ENCODE results near the gene SLC35F3. TPM values are rescaled to one million over a fixed set of nuclear protein-coding genes. Genes with fewer than 3 reads are reported as not detected.

SLC35F3 gene
- polyA plus RNA-seq, 1 experiment: 0.06 TPM

DNA sequence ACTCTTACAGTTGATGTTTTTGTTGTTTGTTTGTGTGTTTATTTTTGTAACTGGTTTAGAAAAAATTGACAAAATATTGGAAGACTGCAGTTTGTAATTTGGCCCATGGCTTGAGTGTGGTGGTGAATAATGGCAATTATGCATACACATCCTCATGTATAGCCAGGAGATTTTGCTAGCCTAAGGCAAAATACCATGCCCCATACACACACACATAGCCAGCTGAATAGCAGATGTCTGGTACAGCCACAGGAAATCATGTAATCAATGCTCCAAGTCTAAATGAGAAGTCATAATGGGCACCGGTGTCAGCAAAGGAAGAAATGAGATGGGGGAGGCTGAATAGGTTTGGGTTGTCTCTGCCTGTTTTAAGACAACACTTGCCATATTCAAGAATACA is 333.6 kb downstream of the SLC35F3 start:
- no peak for DNase-seq (ENCODE audit: low read depth)
- Histone ChIP-seq H3K36me3 (ENCODE audit: control insufficient read depth, insufficient read depth, low read length) (no peaks in the 10 kb centered on the region), H3K27me3 (ENCODE audit: control insufficient read depth, insufficient read depth, low read length) (no peaks in the 10 kb centered on the region), H3K4me3 (ENCODE audit: low read depth, low read length) (no peak overlapping the region)
- POLR2A ChIA-PET: no interaction called here
- CTCF ChIA-PET: no interaction called here
- TF ChIP-seq, protein P1, sequence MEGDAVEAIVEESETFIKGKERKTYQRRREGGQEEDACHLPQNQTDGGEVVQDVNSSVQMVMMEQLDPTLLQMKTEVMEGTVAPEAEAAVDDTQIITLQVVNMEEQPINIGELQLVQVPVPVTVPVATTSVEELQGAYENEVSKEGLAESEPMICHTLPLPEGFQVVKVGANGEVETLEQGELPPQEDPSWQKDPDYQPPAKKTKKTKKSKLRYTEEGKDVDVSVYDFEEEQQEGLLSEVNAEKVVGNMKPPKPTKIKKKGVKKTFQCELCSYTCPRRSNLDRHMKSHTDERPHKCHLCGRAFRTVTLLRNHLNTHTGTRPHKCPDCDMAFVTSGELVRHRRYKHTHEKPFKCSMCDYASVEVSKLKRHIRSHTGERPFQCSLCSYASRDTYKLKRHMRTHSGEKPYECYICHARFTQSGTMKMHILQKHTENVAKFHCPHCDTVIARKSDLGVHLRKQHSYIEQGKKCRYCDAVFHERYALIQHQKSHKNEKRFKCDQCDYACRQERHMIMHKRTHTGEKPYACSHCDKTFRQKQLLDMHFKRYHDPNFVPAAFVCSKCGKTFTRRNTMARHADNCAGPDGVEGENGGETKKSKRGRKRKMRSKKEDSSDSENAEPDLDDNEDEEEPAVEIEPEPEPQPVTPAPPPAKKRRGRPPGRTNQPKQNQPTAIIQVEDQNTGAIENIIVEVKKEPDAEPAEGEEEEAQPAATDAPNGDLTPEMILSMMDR (IDR thresholded peaks at IDR 0.05; ENCODE audit: insufficient read depth, low read depth, low read length): no peak

DNA sequence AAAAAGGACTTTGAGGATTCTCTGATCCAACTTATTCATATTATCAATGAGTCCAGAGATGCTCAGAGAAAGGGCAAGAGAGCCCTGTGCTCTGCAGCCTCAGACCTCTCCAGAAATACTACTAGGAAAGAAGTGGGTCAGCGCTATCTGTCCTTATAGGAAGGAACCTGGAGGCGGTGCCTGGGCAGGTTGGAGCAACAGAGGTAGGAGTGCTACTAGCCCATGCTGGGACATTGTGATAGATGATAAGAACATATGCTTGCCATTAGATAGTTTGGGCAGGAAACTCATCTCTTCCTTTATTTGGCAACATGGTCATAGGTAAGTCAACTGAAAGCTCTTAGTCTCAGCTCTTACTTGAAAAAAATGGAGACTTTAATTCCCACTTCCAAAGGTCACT is 335.0 kb downstream of the SLC35F3 start:
- Histone ChIP-seq H3K27me3 (ENCODE audit: control insufficient read depth, insufficient read depth, low read length) (no peaks in the 10 kb centered on the region), H3K36me3 (ENCODE audit: control insufficient read depth, insufficient read depth, low read length) (no peaks in the 10 kb centered on the region), H3K4me3 (ENCODE audit: low read depth, low read length) (no peak overlapping the region)
- POLR2A ChIA-PET: no interaction called here
- DNase-seq (ENCODE audit: low read depth): no peak
- TF ChIP-seq, protein P1 (IDR thresholded peaks at IDR 0.05; ENCODE audit: insufficient read depth, low read depth, low read length): no peak
- CTCF ChIA-PET: no interaction called here

DNA sequence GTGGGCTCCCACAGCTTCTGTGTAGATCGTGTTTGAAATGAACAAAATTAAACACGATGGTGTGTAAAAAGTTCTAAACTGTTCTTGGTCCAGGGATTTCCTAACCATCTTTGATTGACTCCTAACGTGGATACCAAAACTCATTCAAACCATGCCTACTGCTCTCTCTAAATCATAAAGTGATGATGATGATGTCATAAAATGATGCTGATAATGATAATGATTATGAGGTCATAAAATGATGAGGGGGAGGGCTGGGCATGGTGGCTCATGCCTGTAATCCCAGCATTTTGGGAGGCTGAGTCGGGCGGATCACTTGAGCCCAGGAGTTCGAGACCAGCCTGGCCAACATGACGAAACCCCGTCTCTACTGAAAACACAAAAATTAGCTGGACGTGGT is 335.5 kb downstream of the SLC35F3 start:
- no peak overlapping the region for H3K4me3 ChIP-seq (ENCODE audit: low read depth, low read length)
- POLR2A ChIA-PET: no interaction called here
- no peak for DNase-seq (ENCODE audit: low read depth)
- no peaks in the 10 kb centered on the region for H3K36me3 ChIP-seq (ENCODE audit: control insufficient read depth, insufficient read depth, low read length)
- no peaks in the 10 kb centered on the region for H3K27me3 ChIP-seq (ENCODE audit: control insufficient read depth, insufficient read depth, low read length)
- TF ChIP-seq, protein P1 (IDR thresholded peaks at IDR 0.05; ENCODE audit: insufficient read depth, low read depth, low read length): no peak
- CTCF ChIA-PET: no interaction called here

DNA sequence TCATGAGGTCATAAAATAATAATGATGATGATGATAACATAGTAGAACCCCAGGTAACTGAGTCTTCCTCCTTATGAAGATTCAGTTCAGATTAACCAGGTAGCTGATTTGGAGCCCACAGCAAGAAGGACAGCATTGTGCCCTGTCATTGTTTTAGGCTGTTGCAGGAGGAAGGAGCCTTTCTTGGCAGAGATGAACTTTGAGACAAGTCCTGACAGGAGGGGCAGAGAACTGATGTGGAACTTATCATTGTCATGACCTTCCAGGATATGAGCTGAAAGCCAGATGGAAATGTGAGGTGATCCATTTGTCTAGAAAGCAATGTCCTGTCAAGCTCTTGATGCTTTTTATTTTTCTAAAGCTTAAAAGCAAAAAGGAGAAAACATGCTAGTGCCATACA is 336.2 kb downstream of the SLC35F3 start:
- no peak for DNase-seq (ENCODE audit: low read depth)
- ChIA-PET CTCF (interaction anchor here (0.7 to 1.3 kb wide), 2 partner anchors 11 to 14 kb away, joined by 3 read pairs; no protein-coding TSS in a partner anchor), POLR2A (no interaction called here)
- H3K4me3 ChIP-seq (ENCODE audit: low read depth, low read length): no peak overlapping the region
- no peaks in the 10 kb centered on the region for H3K27me3 ChIP-seq (ENCODE audit: control insufficient read depth, insufficient read depth, low read length)
- no peaks in the 10 kb centered on the region for H3K36me3 ChIP-seq (ENCODE audit: control insufficient read depth, insufficient read depth, low read length)
- TF ChIP-seq, protein P1 (IDR thresholded peaks at IDR 0.05; ENCODE audit: insufficient read depth, low read depth, low read length): no peak

DNA sequence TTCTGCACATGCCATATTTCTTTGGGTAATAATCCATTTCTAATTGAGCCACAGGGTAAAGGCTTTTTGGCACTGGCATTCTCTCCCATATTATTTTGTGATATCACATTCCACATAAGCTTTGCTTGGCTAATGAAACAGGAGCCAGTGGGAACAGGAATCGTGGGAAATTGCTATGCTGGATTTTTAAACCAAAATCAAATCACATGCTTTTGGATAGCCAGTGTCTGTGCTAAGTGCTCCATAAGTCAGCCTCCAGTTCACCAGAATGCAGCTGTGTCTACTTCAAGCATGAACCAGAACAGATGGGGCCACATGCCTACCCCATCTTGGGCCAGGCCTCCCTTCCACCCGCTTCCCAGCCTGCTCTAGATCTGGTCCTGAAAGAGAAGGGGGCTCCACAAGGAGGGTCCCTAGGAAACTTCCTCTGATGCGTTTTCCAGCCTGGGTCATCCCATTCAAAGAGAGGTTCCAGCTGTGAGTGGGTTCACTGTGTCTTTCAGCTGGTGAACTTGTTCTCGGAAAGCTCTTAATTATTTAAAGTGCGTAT is 337.5 kb downstream of the SLC35F3 start:
- no peak for DNase-seq (ENCODE audit: low read depth)
- H3K36me3 ChIP-seq (ENCODE audit: control insufficient read depth, insufficient read depth, low read length): no peaks in the 10 kb centered on the region
- CTCF ChIA-PET: interaction anchor here (1.3 kb wide), 1 partner anchor 12 kb away, joined by 3 read pairs; no protein-coding TSS in a partner anchor
- H3K4me3 ChIP-seq (ENCODE audit: low read depth, low read length): no peak overlapping the region
- TF ChIP-seq, protein P1 (IDR thresholded peaks at IDR 0.05; ENCODE audit: insufficient read depth, low read depth, low read length): no peak
- POLR2A ChIA-PET: no interaction called here
- H3K27me3 ChIP-seq (ENCODE audit: control insufficient read depth, insufficient read depth, low read length): no peaks in the 10 kb centered on the region

All from BJ (cell line).